Heart left ventricle (tissue), 13 donors: ENCODE data around the gene ABI1.

Experiments
- CTCF ChIP-seq, 12 donors: fragments of 200-600 bp; sonication (generic) in 4 of 12; IDR thresholded peaks; one replicate each; pipeline versions ENCODE4 v1.5.0 to v1.8.0; 2018 to 2022; ENCODE audit warnings: antibody characterized with exemption in 12 of 12, mild to moderate bottlenecking in 5 of 12
- POLR2A ChIP-seq, 2 donors: fragments of 450-650 bp; IDR thresholded peaks; one replicate each; pipeline ENCODE4 v1.6.1; 2017; ENCODE audit warnings: antibody characterized with exemption in 2 of 2, mild to moderate bottlenecking in 2 of 2, moderate library complexity in 2 of 2
- donor health status: ischemic (EF 13 %, LVEDD 7.1; RV severe dilation, severe dysfunction).
- donor health status: DM: no; HTN: yes; CAD: no.
- donor health status: DM: no; HTN: no; CAD: no.
- donor health status: ischemic (EF 25% LVEDD 6.9; RV normal size, moderate dysfunction).
- donor health status: ischemic (EF 25% LVEDD 5.7; RV mildly dilated, moderate dysfunction).
- donor health status: ischemic (EF 35%, LVEDD 5.7; RV mildly dilated, moderate dysfunction).
- donor health status: nonischemic (EF 11% LVEDD 7.7; RV severe dilation, severe dysfunction).
- donor health status: DM: yes; HTN: yes; CAD: no.
- donor health status: PGD.
- donor health status: ischemic (EF 29% LVEDD 5.4; RV normal size, mild dysfunction).
- donor health status: nonischemic (EF 23%, LVEDD 6.1; RV moderate dilation, normal function).

- TF ChIP-seq POLR2A (IDR thresholded peaks at IDR 0.05) (no peak), CTCF (IDR thresholded peaks at IDR 0.05) (no peak)
These were observed 121.6 kb downstream of the ABI1 start for GRCh38 chr10:26739071-26739631.
